Activated CD8-positive, alpha-beta memory T cell treated with anti-CD3 and anti-CD28 coated beads, Interleukin-2, amount 10 ng/mL, durations not matched to agents 7 days and 5 days (primary cell): ENCODE measurements around the gene ADGRG6. TPM values are rescaled to one million over a fixed set of nuclear protein-coding genes. Genes with fewer than 3 reads are reported as not detected.

Source experiments
- ATAC-seq: fragments of 150-1000 bp; cut with Tn5 transposase; one replicate; pipeline ENCODE4 v1.10.0; 2021; ENCODE audit warnings: moderate library complexity
- CTCF ChIA-PET: fragments of 350-600 bp; sonication (Branson Sonifier 250); formaldehyde crosslinking; loops from one replicate; lab custom pipeline; 2021; ENCODE audit warnings: antibody characterized with exemption; lab: Charles Lee
- DNase-seq: peaks from one replicate; pipeline ENCODE4 v3.0.0-alpha.2; 2020
- H3K27ac Mint-ChIP-seq: one replicate; pipeline ENCODE4 v1.8.0; 2021; ENCODE audit warnings: mild to moderate bottlenecking, mixed read lengths
- H3K27me3 Mint-ChIP-seq: one replicate; pipeline ENCODE4 v1.8.0; 2021; ENCODE audit warnings: mixed read lengths
- H3K36me3 Mint-ChIP-seq: one replicate; pipeline ENCODE4 v1.8.0; 2021; ENCODE audit warnings: mild to moderate bottlenecking, mixed read lengths
- H3K4me1 Mint-ChIP-seq: one replicate; pipeline ENCODE4 v1.8.0; 2021; ENCODE audit warnings: mixed read lengths
- H3K4me3 Mint-ChIP-seq: one replicate; pipeline ENCODE4 v1.8.0; 2021; ENCODE audit warnings: mild to moderate bottlenecking, moderate library complexity, mixed read lengths
- H3K9me3 Mint-ChIP-seq: one replicate; pipeline ENCODE4 v1.8.0; 2022; ENCODE audit warnings: low read depth, mixed read lengths
- total RNA-seq, 2 experiments: library from RNA; stranded (reverse); gene quantifications; one replicate each; pipeline ENCODE4 v1.2.3, GENCODE V29; 2021

Gene ADGRG6
- total RNA-seq, 2 experiments from 2014 or later, result 0.26 to 0.52 TPM

GRCh38 chr6:142367501-142368018, 65.8 kb downstream of the ADGRG6 start:
- ATAC-seq (no peak), DNase-seq (no peak)
- CTCF ChIA-PET, result no interaction called here
- no peak overlapping the region for H3K4me3 Mint-ChIP-seq
- no peaks in the 10 kb centered on the region for H3K36me3 Mint-ChIP-seq
- H3K9me3 Mint-ChIP-seq, result no peaks in the 10 kb centered on the region
- no peaks in the 10 kb centered on the region for H3K4me1 Mint-ChIP-seq
- H3K27ac Mint-ChIP-seq, result no peak overlapping the region
- peaks cover 15% of the 10 kb centered on the region for H3K27me3 Mint-ChIP-seq

DNA sequence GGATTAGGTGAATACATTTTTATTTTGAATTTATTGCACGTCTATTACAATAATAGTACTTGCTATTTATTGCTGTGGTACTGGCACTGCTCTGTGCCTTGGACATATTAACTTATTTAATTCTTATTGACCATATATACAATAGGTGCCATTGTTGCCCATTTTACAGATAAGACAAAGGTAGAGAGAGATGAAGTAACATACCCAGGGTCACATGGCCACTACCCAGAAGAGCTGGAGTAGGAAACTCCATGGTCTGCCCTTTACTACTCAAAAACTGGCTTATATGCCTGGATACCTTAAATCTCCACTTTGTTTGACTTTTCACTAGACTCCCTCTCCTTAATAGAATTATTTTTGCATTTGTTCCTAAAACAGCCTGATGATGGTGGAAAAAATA, 67.5 kb downstream of the ADGRG6 start:
- DNase-seq, result no peak
- Mint-ChIP-seq H3K4me3 (no peak overlapping the region), H3K36me3 (no peaks in the 10 kb centered on the region), H3K27me3 (peaks cover 15% of the 10 kb centered on the region), H3K9me3 (no peaks in the 10 kb centered on the region), H3K27ac (no peak overlapping the region), H3K4me1 (no peaks in the 10 kb centered on the region)
- no peak for ATAC-seq
- CTCF ChIA-PET, result no interaction called here

- CTCF ChIA-PET, result no interaction called here
- DNase-seq (no peak), ATAC-seq (no peak)
- Mint-ChIP-seq H3K9me3 (no peaks in the 10 kb centered on the region), H3K4me1 (no peaks in the 10 kb centered on the region), H3K27ac (no peak overlapping the region), H3K4me3 (no peak overlapping the region), H3K36me3 (no peaks in the 10 kb centered on the region), H3K27me3 (peaks cover 20% of the 10 kb centered on the region)
Observed at GRCh38 chr6:142372348-142372747, 70.5 kb downstream of the ADGRG6 start.

GRCh38 chr6:142373268-142374090, 71.7 kb downstream of the ADGRG6 start:
- Mint-ChIP-seq H3K27me3 (peaks cover 21% of the 10 kb centered on the region), H3K4me3 (no peak overlapping the region), H3K9me3 (no peaks in the 10 kb centered on the region), H3K27ac (no peak overlapping the region), H3K36me3 (no peaks in the 10 kb centered on the region), H3K4me1 (no peaks in the 10 kb centered on the region)
- ATAC-seq, result no peak
- no peak for DNase-seq
- CTCF ChIA-PET, result interaction anchor here (0.7 kb wide), 1 partner anchor 48 kb away, joined by 3 read pairs; no protein-coding TSS in a partner anchor

GRCh38 chr6:142374091-142374770, 72.4 kb downstream of the ADGRG6 start:
- no peak for ATAC-seq
- DNase-seq, result no peak
- Mint-ChIP-seq H3K4me1 (no peaks in the 10 kb centered on the region), H3K36me3 (no peaks in the 10 kb centered on the region), H3K27ac (no peak overlapping the region), H3K9me3 (no peaks in the 10 kb centered on the region), H3K4me3 (no peak overlapping the region), H3K27me3 (peaks cover 27% of the 10 kb centered on the region)
- CTCF ChIA-PET, result interaction anchor here (0.7 kb wide), 1 partner anchor 49 kb away, joined by 3 read pairs; no protein-coding TSS in a partner anchor

GRCh38 chr6:142374965-142375733, 73.3 kb downstream of the ADGRG6 start:
- CTCF ChIA-PET, result no interaction called here
- no peak for ATAC-seq

GRCh38 chr6:142376115-142376514, 74.3 kb downstream of the ADGRG6 start:
- H3K4me3 Mint-ChIP-seq, result no peak overlapping the region
- DNase-seq (no peak), ATAC-seq (no peak)
- H3K4me1 Mint-ChIP-seq, result no peaks in the 10 kb centered on the region
- CTCF ChIA-PET, result no interaction called here
- no peaks in the 10 kb centered on the region for H3K9me3 Mint-ChIP-seq
- H3K27ac Mint-ChIP-seq, result no peak overlapping the region
- peaks cover 26% of the 10 kb centered on the region for H3K27me3 Mint-ChIP-seq
- no peaks in the 10 kb centered on the region for H3K36me3 Mint-ChIP-seq

More at GRCh38 chr6:142374965-142375733, 73.3 kb downstream of the ADGRG6 start:
- H3K27me3 Mint-ChIP-seq, result peaks cover 26% of the 10 kb centered on the region
- no peaks in the 10 kb centered on the region for H3K36me3 Mint-ChIP-seq
- H3K4me1 Mint-ChIP-seq, result no peaks in the 10 kb centered on the region
- H3K27ac Mint-ChIP-seq, result no peak overlapping the region
- no peak for DNase-seq
- no peaks in the 10 kb centered on the region for H3K9me3 Mint-ChIP-seq
- H3K4me3 Mint-ChIP-seq, result no peak overlapping the region

- peaks cover 30% of the 10 kb centered on the region for H3K27me3 Mint-ChIP-seq
- CTCF ChIA-PET, result no interaction called here
- ATAC-seq, result no peak
- H3K36me3 Mint-ChIP-seq, result no peaks in the 10 kb centered on the region
- no peak for DNase-seq
- no peaks in the 10 kb centered on the region for H3K4me1 Mint-ChIP-seq
- no peak overlapping the region for H3K4me3 Mint-ChIP-seq
- no peaks in the 10 kb centered on the region for H3K9me3 Mint-ChIP-seq
- H3K27ac Mint-ChIP-seq, result no peak overlapping the region
Observed at GRCh38 chr6:142376800-142377496, 75.1 kb downstream of the ADGRG6 start.

DNA sequence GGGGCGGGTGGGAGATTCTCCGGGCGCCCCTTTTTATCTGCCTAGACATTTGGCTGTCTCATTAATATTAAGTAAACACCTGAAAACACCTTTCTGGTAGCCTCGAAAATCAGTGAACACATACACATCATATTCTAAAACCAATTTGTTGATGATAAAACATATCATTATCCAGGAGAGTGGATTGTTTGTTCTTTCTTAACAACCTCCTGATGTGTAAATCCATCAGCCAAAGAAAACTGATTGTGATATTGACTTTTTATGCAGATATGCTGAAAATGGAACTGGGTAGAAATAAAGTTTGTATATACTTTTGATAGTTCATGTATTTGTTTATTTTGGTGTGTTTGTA, 75.7 kb downstream of the ADGRG6 start:
- Mint-ChIP-seq H3K4me3 (no peak overlapping the region), H3K4me1 (no peaks in the 10 kb centered on the region), H3K36me3 (no peaks in the 10 kb centered on the region), H3K9me3 (no peaks in the 10 kb centered on the region), H3K27me3 (peaks cover 31% of the 10 kb centered on the region), H3K27ac (no peak overlapping the region)
- CTCF ChIA-PET, result no interaction called here
- ATAC-seq (no peak), DNase-seq (no peak)

DNA sequence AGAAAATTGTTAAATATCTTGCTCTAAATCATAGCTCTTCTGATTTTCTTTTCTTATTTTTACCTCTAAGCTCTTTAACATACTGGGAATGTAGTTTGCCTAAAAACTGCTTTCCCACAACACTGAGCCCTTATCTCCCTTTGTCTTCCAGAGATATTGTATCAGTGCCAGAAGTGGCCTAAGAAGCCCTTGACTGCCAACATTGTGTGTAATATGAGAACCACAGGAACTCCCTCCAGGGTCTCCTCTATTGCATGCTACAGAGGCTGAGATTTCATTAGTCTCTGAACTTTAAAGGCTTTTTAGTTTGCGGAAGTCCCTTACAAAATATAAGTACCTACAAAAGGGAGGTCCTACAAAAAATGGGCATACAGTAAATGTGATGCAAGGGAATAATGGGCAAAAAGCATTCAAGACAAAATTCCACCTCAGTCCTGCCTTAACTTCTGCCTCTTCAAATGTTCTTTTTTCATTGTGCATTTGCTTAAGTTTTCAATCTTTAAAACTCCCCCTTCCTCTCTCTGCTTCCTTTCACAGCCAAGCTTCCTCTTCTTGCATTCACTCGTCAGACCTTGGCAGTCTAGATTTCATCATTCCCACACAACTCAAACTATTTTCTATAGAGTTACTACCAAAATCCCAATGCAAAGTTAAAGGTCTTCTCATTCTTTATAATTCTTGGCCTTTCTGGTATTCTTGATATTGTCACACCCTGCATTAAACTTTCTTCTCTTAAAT, 76.5 kb downstream of the ADGRG6 start:
- CTCF ChIA-PET, result no interaction called here

GRCh38 chr6:142380626-142381025, 78.8 kb downstream of the ADGRG6 start:
- CTCF ChIA-PET, result no interaction called here
- Mint-ChIP-seq H3K4me3 (no peak overlapping the region), H3K27ac (no peak overlapping the region), H3K27me3 (peaks cover 33% of the 10 kb centered on the region), H3K4me1 (no peaks in the 10 kb centered on the region), H3K9me3 (no peaks in the 10 kb centered on the region), H3K36me3 (no peaks in the 10 kb centered on the region)
- DNase-seq (no peak), ATAC-seq (no peak)

More for the DNA sequence above, 76.5 kb downstream of the ADGRG6 start:
- Mint-ChIP-seq H3K9me3 (no peaks in the 10 kb centered on the region), H3K36me3 (no peaks in the 10 kb centered on the region), H3K4me3 (no peak overlapping the region), H3K27ac (no peak overlapping the region), H3K4me1 (no peaks in the 10 kb centered on the region), H3K27me3 (peaks cover 34% of the 10 kb centered on the region)
- DNase-seq, result no peak
- no peak for ATAC-seq

- H3K9me3 Mint-ChIP-seq, result no peaks in the 10 kb centered on the region
- ATAC-seq (no peak), DNase-seq (no peak)
- no peak overlapping the region for H3K4me3 Mint-ChIP-seq
- CTCF ChIA-PET, result no interaction called here
- H3K36me3 Mint-ChIP-seq, result no peaks in the 10 kb centered on the region
- no peak overlapping the region for H3K27ac Mint-ChIP-seq
- no peaks in the 10 kb centered on the region for H3K4me1 Mint-ChIP-seq
- H3K27me3 Mint-ChIP-seq, result peaks cover 33% of the 10 kb centered on the region
Observed at GRCh38 chr6:142381181-142381580, 79.4 kb downstream of the ADGRG6 start.
